HepG2 (cell line): ENCODE measurements around the gene CES2. TPM values are rescaled to one million over a fixed set of nuclear protein-coding genes. Genes with fewer than 3 reads are reported as not detected.
A peak's percentile ranks its signal among the peaks of the same experiment; 100 is the strongest.

Source experiments
- ARNT ChIP-seq: fragments of 450-650 bp; IDR thresholded peaks from 2 replicates; pipeline ENCODE4 v1.6.1; 2017
- CREB1 ChIP-seq, 2 experiments: fragments of 450-650 bp in 1 of 2; IDR thresholded peaks; 2 replicates each; pipeline ENCODE4 v1.6.1; 2016 to 2017; ENCODE audit warnings: control low read depth in 1 of 2, mild to moderate bottlenecking in 1 of 2, missing compliant biosample characterization in 1 of 2, missing genetic modification characterization in 1 of 2
- ELK4 ChIP-seq: sonication (generic); formaldehyde crosslinking; IDR thresholded peaks from 2 replicates; pipeline ENCODE4 v1.9.0; 2021; ENCODE audit warnings: missing genetic modification reagents, borderline replicate concordance
- GMEB1 ChIP-seq: sonication (generic); formaldehyde crosslinking; IDR thresholded peaks from 2 replicates; pipeline ENCODE4 v1.5.1; 2020; ENCODE audit warnings: missing genetic modification reagents, mild to moderate bottlenecking, borderline replicate concordance
- HOXA3 ChIP-seq: sonication (generic); formaldehyde crosslinking; IDR thresholded peaks from 2 replicates; pipeline ENCODE4 v1.5.0; 2020; ENCODE audit warnings: missing genetic modification reagents
- KLF13 ChIP-seq: sonication (generic); formaldehyde crosslinking; IDR thresholded peaks from 2 replicates; pipeline ENCODE4 v1.4.0; 2020; ENCODE audit warnings: mild to moderate bottlenecking, missing genetic modification reagents
- MLX ChIP-seq: IDR thresholded peaks from 2 replicates; pipeline ENCODE4 v1.6.1; 2016
- PHF20 ChIP-seq: sonication (generic); formaldehyde crosslinking; IDR thresholded peaks from 2 replicates; pipeline ENCODE4 v1.5.0; 2020; ENCODE audit warnings: mild to moderate bottlenecking, missing genetic modification reagents
- TCF7 ChIP-seq: sonication (generic); IDR thresholded peaks from 2 replicates; pipeline ENCODE4 v1.6.1; 2016; ENCODE audit warnings: antibody characterized with exemption, low read depth
- ZNF207 ChIP-seq: fragments of 450-650 bp; IDR thresholded peaks from 2 replicates; pipeline ENCODE4 v1.6.1; 2016; ENCODE audit warnings: antibody characterized with exemption, borderline replicate concordance
- ZNF331 ChIP-seq: sonication (generic); formaldehyde crosslinking; IDR thresholded peaks from 2 replicates; pipeline ENCODE4 v1.4.0; 2020; ENCODE audit warnings: missing genetic modification reagents
- ZNF749 ChIP-seq: sonication (generic); formaldehyde crosslinking; IDR thresholded peaks from 2 replicates; pipeline ENCODE4 v1.8.0; 2022; ENCODE audit warnings: mild to moderate bottlenecking, missing genetic modification reagents, moderate library complexity, borderline replicate concordance
- ZSCAN31 ChIP-seq: sonication (generic); formaldehyde crosslinking; IDR thresholded peaks from 2 replicates; pipeline ENCODE4 v1.5.0; 2020; ENCODE audit warnings: low read depth, mild to moderate bottlenecking, missing genetic modification reagents
- polyA plus RNA-seq, 8 experiments: library from polyadenylated mRNA; depleted of rRNA in 3 of 8; stranded (reverse) in 7 of 8; unstranded in 1 of 8; fragments of >200 nt; fragmentation: Illumina TruSeq in 4 of 8; extraction: Trizol in 4 of 8; gene quantifications; 2 replicates each; pipeline versions ENCODE4 v1.2.1 to v1.2.3, GENCODE V29; 2011 to 2016; ENCODE audit warnings: low read depth in 4 of 8, missing spikeins in 1 of 8, mixed read lengths in 1 of 8; ENCODE audit not compliant: insufficient read depth in 1 of 8
- total RNA-seq, 5 experiments: library from RNA; depleted of rRNA; stranded (reverse); fragments of >200 nt; fragmentation: Illumina TruSeq; extraction: Trizol; gene quantifications; 2 replicates each; pipeline ENCODE4 v1.2.3, GENCODE V29; 2016; ENCODE audit warnings: low read depth in 1 of 5
- TF ChIP-seq, protein P1 (sequence below): sonication (generic); formaldehyde crosslinking; IDR thresholded peaks from 2 replicates; pipeline ENCODE4 v1.8.0; 2022; ENCODE audit warnings: missing genetic modification reagents, mild to moderate bottlenecking, inconsistent platforms, borderline replicate concordance
- TF ChIP-seq, protein P2 (sequence below): sonication (generic); formaldehyde crosslinking; conservative IDR thresholded peaks from 2 replicates; pipeline ENCODE4 v1.5.0; 2020; ENCODE audit warnings: missing genetic modification reagents
- TF ChIP-seq, protein P3 (sequence below): sonication (generic); formaldehyde crosslinking; IDR thresholded peaks from 2 replicates; pipeline ENCODE4 v1.9.0; 2021; ENCODE audit warnings: missing genetic modification reagents, mild to moderate bottlenecking, borderline replicate concordance
- TF ChIP-seq, protein P4 (sequence below): sonication (generic); formaldehyde crosslinking; IDR thresholded peaks from 2 replicates; pipeline ENCODE4 v1.8.1; 2022; ENCODE audit warnings: low read depth, mild to moderate bottlenecking, missing genetic modification reagents

Gene CES2
- total and polyA plus RNA-seq, 2 of the 13 experiments (the other 11 are each of a cell fraction or from before 2014, with no cell fraction given), result 50.6 to 63.8 TPM

DNA sequence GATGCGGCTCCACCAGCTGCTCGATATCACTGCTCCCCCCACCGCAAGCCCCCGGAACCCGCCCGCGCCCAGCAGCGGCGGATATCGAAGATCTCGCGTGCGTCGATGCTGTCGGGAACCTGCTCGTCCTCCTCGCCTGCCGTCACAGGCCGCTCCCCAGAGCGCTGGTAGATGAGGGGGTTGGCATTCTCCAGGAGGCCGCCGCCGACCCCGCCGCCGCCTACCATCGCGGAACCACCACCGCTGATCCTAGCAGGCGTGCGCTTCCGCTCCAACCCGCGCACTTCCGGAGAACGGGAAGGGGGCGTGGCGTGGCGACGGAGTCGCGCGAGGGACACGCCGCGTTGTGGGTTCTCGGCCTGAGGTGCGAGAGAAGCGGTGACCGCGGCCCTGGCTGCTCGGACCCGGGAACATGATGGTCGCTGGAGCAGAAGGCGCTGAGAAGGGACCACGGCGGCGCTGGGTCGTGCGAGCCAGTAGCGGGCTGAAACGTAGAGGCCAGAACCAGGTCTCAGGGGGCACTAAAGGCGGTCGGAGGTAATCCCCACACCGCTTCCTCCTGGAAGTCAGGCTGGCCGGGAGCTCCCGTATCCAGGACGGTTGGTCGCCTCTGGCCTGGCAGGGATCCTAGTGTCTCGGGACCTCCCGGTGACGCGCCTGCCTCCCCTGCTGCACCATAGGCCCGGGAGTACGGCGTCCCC is 1.0 kb upstream of the CES2 start, which contains the start of gene CIAO2B (continued):
- TF ChIP-seq MLX (peak; percentile 48; the same call in 1 of the 2 replicates), PHF20 (CRISPR knock-in tag) (peak; percentile 97), ARNT (no peak), HOXA3 (peak; percentile 96), TCF7 (no peak), KLF13 (0 out of 2 replicates have a peak, but pooled peaks have one; percentile 41), ZNF207 (no peak), GMEB1 (peak; percentile 81), CREB1 (IDR thresholded peaks at IDR 0.05) (peak; percentile 45; the same call in 1 of the 2 replicates), CREB1 (CRISPR knock-in tag; IDR thresholded peaks at IDR 0.05) (0 out of 2 replicates have a peak, but pooled peaks have one; percentile 57), ELK4 (peak; percentile 95), ZNF749 (CRISPR knock-in tag) (peak; percentile 92; the same call in 1 of the 2 replicates), ZSCAN31 (CRISPR knock-in tag) (peak; percentile 59; the same call in 1 of the 2 replicates), ZNF331 (CRISPR knock-in tag) (peak; percentile 92)
- TF ChIP-seq, protein P1, sequence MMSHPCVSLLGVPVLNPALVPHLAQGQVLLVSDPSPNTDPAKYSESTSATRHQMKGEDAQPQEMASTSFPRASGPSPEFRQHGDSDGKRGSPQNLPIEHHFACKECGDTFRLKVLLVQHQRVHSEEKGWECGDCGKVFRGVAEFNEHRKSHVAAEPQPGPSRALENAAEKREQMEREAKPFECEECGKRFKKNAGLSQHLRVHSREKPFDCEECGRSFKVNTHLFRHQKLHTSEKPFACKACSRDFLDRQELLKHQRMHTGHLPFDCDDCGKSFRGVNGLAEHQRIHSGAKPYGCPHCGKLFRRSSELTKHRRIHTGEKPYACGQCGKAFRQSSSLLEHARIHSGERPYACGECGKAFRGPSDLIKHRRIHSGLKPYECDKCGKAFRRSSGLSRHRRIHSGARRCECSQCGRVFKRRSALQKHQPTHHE, result peak; percentile 45; the same call in 1 of the 2 replicates
- TF ChIP-seq, protein P2, sequence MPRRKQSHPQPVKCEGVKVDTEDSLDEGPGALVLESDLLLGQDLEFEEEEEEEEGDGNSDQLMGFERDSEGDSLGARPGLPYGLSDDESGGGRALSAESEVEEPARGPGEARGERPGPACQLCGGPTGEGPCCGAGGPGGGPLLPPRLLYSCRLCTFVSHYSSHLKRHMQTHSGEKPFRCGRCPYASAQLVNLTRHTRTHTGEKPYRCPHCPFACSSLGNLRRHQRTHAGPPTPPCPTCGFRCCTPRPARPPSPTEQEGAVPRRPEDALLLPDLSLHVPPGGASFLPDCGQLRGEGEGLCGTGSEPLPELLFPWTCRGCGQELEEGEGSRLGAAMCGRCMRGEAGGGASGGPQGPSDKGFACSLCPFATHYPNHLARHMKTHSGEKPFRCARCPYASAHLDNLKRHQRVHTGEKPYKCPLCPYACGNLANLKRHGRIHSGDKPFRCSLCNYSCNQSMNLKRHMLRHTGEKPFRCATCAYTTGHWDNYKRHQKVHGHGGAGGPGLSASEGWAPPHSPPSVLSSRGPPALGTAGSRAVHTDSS (CRISPR knock-in tag), result no peak
- TF ChIP-seq, protein P3, sequence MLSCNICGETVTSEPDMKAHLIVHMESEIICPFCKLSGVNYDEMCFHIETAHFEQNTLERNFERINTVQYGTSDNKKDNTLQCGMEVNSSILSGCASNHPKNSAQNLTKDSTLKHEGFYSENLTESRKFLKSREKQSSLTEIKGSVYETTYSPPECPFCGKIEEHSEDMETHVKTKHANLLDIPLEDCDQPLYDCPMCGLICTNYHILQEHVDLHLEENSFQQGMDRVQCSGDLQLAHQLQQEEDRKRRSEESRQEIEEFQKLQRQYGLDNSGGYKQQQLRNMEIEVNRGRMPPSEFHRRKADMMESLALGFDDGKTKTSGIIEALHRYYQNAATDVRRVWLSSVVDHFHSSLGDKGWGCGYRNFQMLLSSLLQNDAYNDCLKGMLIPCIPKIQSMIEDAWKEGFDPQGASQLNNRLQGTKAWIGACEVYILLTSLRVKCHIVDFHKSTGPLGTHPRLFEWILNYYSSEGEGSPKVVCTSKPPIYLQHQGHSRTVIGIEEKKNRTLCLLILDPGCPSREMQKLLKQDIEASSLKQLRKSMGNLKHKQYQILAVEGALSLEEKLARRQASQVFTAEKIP (CRISPR knock-in tag), result no peak
- TF ChIP-seq, protein P4, sequence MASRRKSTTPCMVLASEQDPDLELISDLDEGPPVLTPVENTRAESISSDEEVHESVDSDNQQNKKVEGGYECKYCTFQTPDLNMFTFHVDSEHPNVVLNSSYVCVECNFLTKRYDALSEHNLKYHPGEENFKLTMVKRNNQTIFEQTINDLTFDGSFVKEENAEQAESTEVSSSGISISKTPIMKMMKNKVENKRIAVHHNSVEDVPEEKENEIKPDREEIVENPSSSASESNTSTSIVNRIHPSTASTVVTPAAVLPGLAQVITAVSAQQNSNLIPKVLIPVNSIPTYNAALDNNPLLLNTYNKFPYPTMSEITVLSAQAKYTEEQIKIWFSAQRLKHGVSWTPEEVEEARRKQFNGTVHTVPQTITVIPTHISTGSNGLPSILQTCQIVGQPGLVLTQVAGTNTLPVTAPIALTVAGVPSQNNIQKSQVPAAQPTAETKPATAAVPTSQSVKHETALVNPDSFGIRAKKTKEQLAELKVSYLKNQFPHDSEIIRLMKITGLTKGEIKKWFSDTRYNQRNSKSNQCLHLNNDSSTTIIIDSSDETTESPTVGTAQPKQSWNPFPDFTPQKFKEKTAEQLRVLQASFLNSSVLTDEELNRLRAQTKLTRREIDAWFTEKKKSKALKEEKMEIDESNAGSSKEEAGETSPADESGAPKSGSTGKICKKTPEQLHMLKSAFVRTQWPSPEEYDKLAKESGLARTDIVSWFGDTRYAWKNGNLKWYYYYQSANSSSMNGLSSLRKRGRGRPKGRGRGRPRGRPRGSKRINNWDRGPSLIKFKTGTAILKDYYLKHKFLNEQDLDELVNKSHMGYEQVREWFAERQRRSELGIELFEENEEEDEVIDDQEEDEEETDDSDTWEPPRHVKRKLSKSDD (CRISPR knock-in tag), result peak; percentile 86; the same call in 1 of the 2 replicates
